22Rv1 (cell line): ENCODE measurements around the gene GCC1.

ENCODE experiments used
- H3K27ac ChIP-seq: fragments of 450-650 bp; 2 replicates; pipeline ENCODE4 v1.5.1; 2017
- CTCF ChIP-seq: fragments of 450-650 bp; IDR thresholded peaks from 2 replicates; pipeline ENCODE4 v1.5.1; 2017; ENCODE audit warnings: mild to moderate bottlenecking
- ZFX ChIP-seq: fragments of 450-650 bp; IDR thresholded peaks from 2 replicates; pipeline ENCODE4 v1.6.1; 2017; ENCODE audit warnings: antibody characterized with exemption, borderline replicate concordance

GCC1 gene

GRCh38 chr7:127619681-127620405 is 34.4 kb upstream of the GCC1 start:
- TF ChIP-seq CTCF (no peak), ZFX (no peak)
- no peak overlapping the region for H3K27ac ChIP-seq

GRCh38 chr7:127618775-127619174 is 33.4 kb upstream of the GCC1 start:
- TF ChIP-seq CTCF: no peak
- no peak for TF ChIP-seq ZFX
- H3K27ac ChIP-seq: no peak overlapping the region

- H3K27ac ChIP-seq: no peak within 1 kb of the TSS
- TF ChIP-seq ZFX (no peak), CTCF (no peak)
Observed at GRCh38 chr7:127618042-127618441, 32.6 kb upstream of the GCC1 start, which contains the start of gene PAX4. TSS of gene PAX4 (minus strand) at chr7:127618142. CDS start at chr7:127615928, 2,214 bp downstream.

GRCh38 chr7:127616724-127617123 is 31.3 kb upstream of the GCC1 start:
- H3K27ac ChIP-seq: no peak overlapping the region
- TF ChIP-seq CTCF (no peak), ZFX (no peak)

- H3K27ac ChIP-seq: no peak overlapping the region
- TF ChIP-seq ZFX (no peak), CTCF (no peak)
Observed at GRCh38 chr7:127612263-127612662, 26.9 kb upstream of the GCC1 start.

GRCh38 chr7:127609297-127609696 is 23.9 kb upstream of the GCC1 start:
- no peak overlapping the region for H3K27ac ChIP-seq
- TF ChIP-seq CTCF (no peak), ZFX (no peak)

GRCh38 chr7:127608446-127608845 is 23.1 kb upstream of the GCC1 start:
- TF ChIP-seq ZFX (no peak), CTCF (no peak)
- H3K27ac ChIP-seq: no peak overlapping the region
